ENCODE measurements around the gene TMEM238.

- TF ChIP-seq CTCF (IDR thresholded peaks at IDR 0.05; ENCODE audit: poor library complexity, severe bottlenecking) (no peak), RAD21 (conservative IDR thresholded peaks at IDR 0.05) (no peak), TAF1 (IDR thresholded peaks at IDR 0.05; ENCODE audit: low read depth) (no peak)
These were observed 42.9 kb downstream of the TMEM238 start for GRCh38 chr19:55341171-55341588.

Data from neural cell (in vitro differentiated cells).